DMS114 treated with DMSO at 0.1 percent for 48 hours (cell line): ENCODE measurements around the gene PLAC8.
"Not testable (repeated sequence)": the region's sequence is repeated elsewhere in the genome, so short reads cannot be mapped to it uniquely, and the experiment has no call there.

Source experiments
- DNase-seq: peaks from one replicate; lab custom pipeline; 2025; ENCODE audit not compliant: unreplicated experiment; lab: John Stamatoyannopoulos, UW

PLAC8 gene

DNA sequence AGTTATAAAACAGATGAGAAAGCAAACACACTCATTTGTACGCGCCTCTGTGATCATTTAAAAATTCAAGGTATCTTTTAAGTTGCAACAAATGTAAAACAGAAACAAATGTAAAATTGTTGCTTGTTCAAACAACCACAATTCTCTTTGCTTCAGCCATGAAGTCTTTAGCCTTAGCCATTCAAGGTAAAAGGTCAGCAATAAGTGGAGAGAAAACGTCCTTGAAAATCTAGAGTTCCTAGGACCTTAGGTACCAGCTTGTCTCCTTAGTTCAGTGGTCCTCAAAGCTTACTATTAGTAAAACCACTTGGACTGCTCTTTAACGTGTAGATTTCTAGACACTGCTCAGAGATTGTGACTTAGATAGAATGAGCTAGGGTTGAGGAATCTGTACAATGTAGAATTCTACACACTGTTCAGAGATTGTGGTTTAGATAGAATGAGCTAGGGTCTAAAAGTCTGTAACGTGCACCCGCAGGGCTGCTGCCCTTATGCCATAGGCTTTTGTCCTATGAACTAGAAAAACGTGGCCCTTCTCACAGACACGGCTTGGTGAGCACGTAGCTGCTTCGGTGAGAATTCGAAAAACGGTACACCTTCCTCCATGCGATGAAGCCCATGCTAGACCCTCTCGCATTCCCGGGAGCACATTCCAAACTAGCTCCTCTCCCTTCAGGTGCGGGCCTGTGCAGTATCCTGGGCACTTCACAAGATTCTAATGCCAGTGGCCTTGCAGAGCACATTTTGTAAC lies 1.7 kb downstream of the PLAC8 start:
- DNase-seq: no peak

DNA sequence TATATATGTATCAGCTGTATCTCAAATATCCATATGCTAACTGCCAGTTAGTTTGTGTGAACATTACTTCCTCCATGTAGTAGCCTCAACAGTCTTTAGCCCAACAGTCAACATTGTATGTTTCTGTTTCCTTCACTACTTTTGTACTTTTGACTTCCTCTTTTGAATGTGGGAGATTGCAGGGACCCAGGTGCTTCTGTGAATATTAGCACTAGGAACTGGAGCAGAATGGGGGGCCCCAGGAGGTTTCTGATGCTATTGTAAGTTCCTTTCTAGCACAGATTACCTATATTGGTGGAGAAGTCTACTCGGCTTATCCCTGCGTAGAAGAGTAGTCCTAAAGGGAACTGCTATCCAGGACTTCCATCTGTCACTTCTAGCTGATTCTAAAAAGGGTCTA lies 2.3 kb downstream of the PLAC8 start:
- DNase-seq: no peak

DNA sequence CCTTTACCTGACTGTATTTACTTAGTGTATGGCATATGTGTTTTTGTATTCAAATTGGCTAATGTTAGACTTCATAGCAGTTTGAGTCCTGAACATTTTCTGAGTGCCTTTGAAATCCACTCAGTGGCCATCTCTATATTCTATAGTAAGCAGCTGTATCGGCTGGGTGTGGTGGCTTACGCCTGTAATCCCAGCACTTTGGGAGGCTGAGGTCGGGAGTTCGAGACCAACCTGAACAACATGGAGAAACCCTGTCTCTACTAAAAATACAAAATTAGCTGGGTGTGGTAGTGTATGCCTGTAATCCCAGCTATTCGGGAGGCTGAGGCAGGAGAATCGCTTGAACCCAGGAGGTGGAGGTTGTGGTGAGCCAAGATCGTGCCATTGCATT lies 2.8 kb downstream of the PLAC8 start:
- not testable (repeated sequence) for DNase-seq

DNA sequence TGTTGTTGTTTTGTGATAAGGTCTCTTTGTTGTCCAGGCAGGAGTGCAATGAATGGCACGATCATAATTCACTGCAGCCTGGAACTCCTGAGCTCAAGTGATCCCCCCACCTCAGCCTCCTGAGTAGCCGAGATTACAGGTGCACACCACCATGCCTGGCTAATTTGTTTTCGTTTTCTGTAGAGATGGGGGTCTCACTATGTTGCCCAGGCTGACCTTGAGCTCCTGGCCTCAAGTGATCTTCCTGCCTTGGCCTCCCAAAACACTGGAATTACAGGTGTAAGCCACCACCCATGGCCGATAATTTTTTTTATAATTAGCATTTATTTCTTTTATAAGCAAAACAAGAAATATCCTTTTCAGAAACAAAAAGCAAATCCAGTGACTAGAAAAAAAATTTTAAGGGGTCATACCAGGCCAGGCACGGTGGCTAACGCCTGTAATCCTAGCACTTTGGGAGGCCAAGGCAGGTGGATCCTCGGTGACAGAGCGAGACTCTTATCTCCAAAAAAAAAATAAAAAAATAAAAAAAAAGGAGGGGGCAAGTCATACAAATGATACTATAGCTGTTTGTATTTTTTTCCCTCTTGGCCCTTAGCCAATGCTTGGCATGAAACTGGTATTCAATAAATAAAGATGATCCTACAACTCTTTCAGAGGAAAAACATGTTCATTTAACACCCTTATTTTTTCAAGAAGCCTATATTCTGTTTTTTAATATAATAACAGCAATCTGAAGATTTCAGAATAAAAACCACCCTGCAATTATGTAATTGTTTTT lies 3.4 kb downstream of the PLAC8 start:
- DNase-seq: no peak

DNA sequence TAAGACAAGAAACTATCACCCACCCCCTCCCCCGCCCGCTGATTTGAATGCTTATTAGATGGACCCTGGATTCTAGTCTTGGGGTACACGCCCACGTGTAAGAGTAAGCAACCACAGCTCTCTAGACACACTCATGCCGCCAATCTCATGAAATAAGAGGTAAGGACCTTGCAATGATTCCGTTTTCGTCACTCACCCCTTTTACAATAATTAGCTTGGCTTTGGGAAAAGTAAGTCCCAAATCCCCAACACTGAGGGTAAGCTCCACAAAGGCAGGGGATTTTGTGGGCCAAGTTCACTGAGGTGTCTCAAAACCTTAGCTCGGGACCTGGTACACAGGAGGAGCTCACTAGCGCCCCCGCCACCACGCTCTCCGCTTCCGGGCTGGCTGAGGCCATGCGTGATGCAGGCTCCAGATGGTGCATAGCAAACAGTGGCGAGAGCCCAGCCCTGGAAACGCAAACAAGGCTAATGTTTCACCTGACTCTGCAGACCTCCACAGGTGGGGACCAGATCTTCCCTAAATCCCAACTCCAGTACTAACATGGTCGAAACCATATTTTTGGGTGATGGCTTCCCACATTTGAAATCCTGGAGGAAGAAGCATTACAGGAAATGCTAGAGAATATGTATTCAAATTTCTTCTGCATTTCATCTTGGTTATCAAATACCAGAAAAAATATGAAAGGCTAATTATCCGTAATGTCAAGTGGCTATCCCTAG lies 4.1 kb downstream of the PLAC8 start:
- peak; percentile 46 for DNase-seq

DNA sequence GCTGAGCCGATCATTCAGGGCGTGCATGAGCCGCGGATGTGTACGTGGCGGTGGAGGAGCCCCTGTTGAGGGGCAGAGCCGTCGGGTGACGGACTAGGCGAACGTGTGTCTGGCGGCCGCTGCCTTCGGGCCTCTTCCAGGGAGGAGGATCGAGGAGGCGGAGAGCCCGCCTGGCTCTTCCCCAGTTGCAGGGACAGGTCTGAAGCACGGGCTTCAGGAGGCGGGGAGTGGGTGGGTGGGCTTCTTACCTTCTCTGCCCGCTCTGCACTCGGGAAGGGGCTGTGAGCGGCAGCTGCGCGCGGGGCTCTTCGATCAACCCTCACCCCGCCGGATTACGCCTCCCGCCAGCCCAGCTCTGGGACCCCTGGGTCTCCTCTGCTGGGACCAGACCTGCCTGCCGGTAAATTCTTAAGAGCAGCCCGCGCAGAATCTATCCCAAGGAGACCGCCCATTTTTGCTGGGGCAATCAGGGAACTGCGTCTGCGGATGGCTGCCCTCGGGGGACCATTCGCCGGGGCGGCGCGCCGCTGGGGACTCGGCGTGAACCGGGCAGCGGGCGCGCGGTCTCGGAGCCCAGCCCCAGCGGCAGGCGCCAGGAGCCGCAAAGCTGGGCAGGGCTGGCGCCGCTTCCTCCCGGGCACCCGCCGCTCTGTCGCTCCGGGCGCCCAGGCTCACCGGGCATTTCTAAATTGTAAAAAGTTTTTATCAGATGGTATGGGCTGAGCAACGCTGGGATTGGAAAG lies 4.9 kb downstream of the PLAC8 start:
- peak; percentile 20 for DNase-seq

DNA sequence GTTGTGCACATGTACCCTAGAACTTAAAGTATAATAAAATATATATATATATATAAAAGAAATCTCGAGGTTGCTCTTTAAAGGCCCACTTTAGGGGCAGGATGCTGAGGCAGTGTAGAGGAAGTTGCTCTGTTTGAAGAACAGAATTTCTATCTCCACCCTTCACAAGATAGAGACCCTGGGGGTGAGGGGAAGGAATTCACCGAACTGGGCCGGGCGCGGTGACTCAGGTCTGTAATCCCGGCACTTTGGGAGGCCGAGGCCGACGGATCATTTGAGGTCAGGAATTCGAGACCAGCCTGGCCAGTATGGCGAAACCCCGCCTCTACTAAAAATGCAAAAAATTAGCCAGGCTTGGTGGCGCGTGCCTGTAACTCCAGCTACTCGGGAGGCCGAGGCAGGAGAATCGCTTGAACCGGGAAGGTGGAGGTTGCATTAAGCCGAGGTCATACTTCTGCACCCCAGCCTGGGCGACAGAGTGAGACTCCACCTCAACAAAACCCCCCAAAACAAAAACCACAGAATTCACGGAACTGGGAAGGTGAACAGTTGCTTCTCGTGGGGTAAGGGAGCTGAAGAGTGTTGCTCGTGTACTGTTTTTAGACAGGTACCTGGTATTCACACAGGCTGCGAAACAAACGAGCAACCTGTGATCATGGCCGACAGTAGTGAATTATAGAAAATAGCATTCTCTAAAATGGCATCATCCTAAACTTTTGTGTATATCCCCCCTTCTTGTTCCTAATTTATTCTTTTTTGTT lies 6.2 kb downstream of the PLAC8 start:
- no peak for DNase-seq

DNA sequence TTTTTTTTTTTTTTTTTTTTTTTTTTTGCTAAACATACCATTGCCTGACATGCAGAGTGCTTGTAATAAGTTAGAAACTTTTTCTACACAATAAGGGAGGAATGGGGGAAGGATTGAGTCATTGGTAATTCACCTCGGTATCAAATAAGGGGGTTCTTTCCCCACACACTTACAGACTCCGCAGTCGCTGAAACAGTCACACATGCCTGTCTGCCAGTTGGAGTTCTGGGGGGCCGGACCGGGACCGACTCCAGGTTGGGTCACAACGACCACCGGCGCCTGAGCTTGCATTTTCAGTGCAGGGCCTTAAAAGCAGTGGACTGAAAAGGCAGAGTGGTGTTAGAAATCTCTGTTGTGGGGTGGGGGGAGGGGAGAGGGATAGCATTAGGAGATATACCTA lies 6.9 kb downstream of the PLAC8 start:
- DNase-seq: no peak

DNA sequence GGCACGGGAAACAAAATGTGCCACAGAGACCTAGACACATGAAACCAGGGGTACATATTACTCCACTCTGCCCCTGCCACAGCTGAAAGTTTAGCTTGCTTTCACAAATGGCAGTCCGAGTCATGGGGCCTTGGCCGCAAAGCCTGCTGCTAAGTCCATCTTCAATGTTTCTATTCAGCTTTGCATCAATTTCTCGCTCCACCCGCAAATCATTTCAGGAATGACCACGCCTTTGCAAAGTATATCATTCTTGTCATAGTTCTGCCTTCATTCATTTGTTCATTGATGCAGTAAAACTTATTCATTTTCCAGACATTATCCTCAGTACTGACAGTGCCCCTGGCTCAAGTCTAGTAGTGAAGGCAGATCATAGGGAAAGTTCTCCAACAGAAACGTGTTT lies 9.5 kb downstream of the PLAC8 start:
- no peak for DNase-seq

DNA sequence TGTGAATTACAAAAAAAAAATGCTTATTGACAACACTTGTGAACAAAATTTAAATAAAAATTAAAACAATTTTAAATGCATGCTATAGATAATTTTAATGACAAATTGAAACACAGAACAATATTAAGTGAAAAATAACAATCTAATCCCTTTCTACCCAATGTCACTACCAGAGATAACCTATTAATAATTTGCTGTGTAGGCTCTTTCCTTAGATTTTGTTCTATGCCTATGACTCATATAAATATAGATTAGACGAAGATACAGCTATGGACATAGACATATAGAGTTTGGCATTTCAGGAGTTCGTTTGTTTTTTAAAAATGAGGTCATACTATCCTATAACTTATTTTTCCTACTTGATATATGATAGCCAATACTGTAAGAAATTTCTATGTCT lies 18.1 kb downstream of the PLAC8 start:
- DNase-seq: no peak

DNA sequence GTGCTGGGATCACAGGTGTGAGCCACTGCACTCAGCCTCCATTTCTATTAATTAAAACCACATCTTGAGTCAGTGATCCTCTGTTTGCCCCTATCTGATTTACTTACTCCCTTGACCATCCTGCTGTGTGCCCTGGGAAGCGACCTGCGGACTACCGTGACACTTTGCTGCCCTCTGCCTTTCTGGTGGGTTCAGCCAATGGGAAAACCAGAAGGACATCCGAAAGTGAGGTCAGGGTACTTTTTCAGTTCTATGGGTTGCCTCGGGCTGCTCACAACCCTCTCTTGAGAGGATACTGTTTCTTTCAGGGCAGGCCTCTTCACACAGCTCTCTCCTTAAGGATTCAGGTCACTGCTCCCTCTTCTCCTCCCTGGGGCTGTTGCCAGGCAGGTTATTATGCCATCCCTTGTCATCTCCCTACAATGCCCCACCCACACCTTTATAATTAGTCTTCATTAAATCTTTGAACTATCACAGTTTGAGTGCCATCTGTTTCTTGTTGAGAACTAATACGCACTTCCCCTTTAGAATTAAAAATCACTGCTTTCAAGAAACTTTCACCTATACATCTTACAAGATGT lies 21.4 kb downstream of the PLAC8 start:
- DNase-seq: no peak

DNA sequence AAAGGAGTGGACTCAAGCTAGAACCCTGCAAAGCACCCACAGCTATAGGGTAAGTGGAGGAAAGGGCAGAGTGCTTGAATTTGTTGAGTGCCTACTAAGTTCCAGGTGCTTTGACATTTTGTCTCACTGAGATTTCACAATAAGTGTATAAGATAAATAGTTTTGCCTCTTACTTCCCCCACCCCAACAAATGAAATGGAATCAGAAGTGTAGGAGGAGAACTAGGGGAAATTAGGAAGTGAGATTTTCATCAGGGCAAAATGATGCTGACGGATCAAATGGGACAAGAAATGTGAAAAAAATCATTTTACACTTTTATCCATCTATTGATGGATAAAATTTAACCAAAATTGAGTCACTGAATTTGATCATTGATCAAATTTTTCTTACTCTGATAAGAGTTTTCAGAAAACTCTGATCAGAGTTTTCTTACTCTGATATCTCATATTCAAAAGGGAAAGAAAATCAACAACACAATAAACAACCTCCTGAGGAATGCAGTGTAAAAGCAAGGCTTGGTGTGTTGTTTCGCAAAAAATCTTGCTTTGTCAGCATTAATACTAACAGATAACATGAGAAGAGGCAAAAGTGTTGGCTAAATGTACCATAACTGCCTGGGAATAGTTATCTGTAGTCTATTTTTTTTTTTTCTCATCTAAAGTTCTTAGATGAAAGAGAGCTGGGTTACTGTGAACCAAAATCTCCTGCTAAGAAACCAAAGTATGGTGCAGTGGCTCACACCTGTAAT lies 24.9 kb downstream of the PLAC8 start:
- DNase-seq: no peak

DNA sequence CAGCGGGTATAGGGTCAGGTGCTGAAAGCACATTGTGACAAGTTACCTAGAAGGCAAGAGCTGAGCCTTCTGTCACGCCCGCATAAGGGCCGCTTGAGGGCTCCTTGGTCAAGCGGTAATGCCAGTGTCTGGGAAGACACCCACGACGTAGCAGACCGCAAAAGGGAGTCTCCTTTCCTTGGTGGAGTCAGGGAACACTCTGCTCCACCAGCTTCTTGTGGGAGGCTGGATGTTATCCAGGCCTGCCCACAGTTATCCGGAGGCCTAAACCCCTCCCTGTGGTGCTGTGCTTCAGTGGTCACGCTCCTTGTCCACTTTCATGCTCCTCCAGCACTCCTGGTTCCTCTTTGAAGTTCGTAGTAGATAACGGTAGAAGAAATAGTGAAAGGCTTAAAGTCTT lies 29.6 kb downstream of the PLAC8 start:
- not testable (repeated sequence) for DNase-seq

DNA sequence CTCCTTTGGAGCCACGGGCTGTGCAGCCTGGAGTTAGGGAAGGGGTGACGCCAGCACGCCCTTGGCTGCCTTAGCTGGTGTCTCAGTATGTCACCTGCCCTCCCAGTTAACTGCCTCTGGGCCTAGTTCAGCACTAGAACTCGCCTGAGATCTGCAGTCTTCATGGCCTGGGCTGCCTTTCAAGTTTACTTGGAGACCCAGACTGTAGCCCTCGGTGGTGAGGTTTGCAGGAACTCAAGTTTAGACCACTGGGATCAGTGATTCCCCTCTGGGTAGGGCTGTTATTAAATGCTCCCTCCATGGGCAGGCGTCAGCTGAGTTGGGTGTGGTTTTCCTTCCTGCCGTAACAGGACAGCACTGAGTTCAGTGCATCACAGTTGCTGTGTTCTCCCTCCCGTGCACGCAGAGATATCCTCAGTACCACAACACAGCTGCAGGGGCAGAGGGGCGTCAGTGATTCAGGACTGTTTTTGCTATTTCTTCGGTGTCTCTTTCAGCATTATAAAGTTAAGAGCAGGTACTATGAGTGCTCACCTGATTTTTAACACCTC lies 30.5 kb downstream of the PLAC8 start:
- DNase-seq: no peak

DNA sequence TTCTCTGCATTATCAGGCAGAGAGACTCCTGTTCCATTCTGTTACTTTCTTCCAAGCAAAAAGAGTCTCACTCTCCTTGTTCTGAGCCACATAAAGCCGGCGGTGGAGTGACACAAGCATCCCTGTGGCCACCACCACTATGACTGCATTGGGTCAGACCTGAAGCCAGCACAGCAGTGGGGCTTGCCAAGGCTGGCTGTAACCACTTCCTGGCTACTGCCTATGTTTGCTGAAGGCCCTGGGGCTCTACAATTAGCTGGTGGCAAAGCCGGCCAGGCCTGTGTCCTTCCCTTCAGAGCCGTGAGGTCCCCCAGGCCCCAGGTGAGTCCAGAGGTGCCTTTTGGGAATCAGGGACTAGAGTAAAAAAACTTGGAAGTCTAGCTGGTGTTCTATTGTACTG lies 31.8 kb downstream of the PLAC8 start:
- DNase-seq: no peak

DNA sequence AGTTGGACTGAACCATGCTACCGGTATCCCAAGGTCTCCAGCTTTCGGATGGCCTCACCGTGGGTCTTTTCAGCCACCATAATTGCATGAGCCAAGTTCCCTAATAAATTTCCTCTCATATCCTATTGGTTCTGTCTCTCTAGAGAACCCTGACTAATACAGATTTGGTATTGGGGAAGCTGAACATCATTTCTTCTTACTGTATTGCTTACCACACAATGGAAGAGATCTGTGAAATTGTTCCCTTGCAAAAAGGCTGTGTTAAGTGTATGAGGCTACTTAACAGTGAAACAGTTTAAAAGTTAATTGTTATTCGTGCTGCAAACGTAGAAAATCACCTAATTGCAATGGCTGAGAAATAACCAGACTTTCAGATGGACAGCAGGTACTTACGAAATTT lies 34.0 kb downstream of the PLAC8 start:
- DNase-seq: no peak

DNA sequence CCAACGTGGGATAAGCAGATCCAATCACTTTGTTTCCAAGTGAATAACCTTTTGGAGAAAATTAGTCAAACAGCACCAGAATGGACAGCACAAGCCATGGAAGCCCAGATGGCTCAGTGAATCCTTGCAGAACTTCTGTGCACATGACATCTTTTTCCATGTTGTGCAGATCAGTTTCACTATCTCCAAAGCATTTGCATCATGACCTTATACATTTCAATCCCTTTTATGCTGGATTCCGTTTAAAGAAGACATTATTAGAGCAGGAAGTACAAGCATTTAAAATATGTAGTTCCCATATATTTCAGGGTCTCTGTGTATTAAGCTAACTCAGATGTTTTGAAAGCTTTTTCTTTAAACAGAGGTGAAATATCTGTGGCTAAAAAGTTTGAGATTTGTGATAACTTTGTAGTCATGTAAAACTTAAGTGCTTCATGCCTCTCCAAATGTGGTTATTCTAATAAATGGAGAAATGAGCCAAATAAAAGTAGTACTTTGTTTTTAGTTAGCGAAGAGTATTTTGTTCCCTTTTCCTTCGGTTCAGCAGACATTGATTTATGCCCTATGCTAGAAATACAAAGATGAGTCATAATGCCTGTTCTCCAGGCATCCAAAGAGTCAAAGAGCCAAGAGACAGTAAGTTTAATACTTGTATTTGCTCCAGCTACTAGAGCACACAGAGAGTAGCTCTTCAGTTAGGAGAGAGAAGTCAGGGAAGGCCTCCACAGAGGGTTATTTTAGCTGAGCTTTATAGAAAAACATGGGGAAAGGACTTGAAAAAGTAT lies 39.0 kb downstream of the PLAC8 start:
- no peak for DNase-seq

DNA sequence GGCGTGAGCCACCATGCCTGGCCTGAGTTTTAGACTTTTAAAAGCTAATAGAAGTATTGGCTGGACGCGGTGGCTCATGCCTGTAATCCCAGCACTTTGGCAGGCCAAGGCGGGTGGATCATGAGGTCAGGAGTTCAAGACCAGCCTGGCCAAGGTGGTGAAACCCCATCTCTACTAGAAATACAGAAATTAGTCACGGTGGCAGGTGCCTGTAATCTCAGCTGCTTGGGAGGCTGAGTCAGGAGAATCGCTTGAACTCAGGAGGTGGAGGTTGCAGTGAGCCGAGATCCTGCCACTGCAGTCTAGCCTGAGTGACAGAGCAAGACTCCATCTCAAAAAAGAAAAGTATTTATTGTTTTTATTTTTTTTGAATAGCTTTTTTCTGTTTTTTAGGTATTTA lies 39.7 kb downstream of the PLAC8 start:
- DNase-seq: not testable (repeated sequence)
